ENCODE data around the gene NFIA.

DNA sequence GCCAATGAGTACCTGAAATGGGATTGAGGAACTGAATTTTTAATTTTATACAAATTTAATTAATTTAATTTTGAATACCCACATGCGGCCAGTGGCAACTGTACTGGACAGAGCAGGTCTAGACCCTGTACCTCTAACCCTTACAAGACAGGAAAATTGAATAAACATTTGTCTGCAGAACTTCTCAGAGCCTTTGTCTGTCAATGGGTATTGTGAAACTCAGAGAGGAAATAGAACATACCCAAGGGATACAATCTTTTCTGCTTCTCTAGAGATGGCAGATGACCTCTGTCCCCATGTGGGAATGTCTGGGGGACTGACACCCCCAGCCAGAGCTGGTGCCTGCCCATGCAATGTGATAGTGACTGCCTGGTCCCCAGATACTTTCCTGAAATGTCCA lies 421.9 kb downstream of the NFIA start:
- TF ChIP-seq CTCF (IDR thresholded peaks at IDR 0.05) (no peak), POLR2A (IDR thresholded peaks at IDR 0.05) (no peak)

Measured in Peyer's patch (tissue), 4 donors.